Epithelial cell of proximal tubule (primary cell): Measurements from ENCODE around the gene TFG. TPM values are rescaled to one million over a fixed set of nuclear protein-coding genes. Genes with fewer than 3 reads are reported as not detected.

ENCODE experiments used
- DNase-seq: peaks from one replicate; pipeline ENCODE4 v3.0.0-alpha.2; 2011; ENCODE audit warnings: low read depth
- H3K4me3 ChIP-seq: 2 replicates; pipeline ENCODE4 v1.5.1; 2011; ENCODE audit warnings: low read depth, mild to moderate bottlenecking, low read length
- total RNA-seq: library from RNA; depleted of rRNA; stranded (reverse); fragments of >200 nt; gene quantifications from 2 replicates; pipeline ENCODE4 v1.2.3, GENCODE V29; 2015
- TF ChIP-seq, protein P1 (sequence below): conservative IDR thresholded peaks from 2 replicates; pipeline ENCODE4 v1.5.1; 2012; ENCODE audit warnings: low read depth, mild to moderate bottlenecking, low read length

The TFG gene
- total RNA-seq, 1 donor from 2014 or later = 125 TPM

DNA sequence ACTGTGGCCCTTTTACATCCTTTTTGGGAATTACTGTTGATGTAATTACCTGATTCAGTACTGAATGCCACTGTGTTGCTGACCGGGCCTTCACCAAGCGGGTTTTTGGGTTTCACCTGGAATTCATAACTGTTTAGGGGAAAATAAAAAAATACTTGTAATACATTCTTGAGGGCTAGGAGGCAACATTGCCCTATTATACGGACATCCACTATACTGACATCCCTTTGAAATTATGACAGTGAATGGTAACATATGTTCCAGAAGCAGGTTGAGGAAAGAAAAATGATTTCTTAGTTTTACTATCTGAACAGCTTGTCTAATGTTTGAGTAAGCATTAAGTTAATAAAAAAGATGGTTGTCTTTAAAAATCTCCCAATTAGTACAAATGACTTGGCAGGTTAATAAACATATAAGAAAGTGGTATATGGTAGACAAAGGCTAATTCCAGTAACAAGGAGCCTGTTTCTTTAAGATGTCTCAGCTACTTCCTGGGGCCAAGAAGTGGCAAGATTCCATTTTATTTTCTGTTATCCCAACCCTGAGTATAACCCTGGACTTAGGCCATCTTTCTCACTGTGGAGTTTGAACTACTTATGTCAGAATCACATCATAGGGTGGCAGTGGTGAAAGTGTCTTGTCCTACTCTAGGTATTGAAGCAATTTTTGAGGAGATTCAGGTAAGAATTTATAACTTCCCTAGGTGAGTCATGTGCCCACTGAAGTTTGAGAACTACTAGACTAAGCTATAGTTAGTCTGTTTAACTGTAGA, 45.5 kb downstream of the TFG start:
- no peak overlapping the region for H3K4me3 ChIP-seq
- no peak for DNase-seq
- TF ChIP-seq, protein P1, sequence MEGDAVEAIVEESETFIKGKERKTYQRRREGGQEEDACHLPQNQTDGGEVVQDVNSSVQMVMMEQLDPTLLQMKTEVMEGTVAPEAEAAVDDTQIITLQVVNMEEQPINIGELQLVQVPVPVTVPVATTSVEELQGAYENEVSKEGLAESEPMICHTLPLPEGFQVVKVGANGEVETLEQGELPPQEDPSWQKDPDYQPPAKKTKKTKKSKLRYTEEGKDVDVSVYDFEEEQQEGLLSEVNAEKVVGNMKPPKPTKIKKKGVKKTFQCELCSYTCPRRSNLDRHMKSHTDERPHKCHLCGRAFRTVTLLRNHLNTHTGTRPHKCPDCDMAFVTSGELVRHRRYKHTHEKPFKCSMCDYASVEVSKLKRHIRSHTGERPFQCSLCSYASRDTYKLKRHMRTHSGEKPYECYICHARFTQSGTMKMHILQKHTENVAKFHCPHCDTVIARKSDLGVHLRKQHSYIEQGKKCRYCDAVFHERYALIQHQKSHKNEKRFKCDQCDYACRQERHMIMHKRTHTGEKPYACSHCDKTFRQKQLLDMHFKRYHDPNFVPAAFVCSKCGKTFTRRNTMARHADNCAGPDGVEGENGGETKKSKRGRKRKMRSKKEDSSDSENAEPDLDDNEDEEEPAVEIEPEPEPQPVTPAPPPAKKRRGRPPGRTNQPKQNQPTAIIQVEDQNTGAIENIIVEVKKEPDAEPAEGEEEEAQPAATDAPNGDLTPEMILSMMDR = no peak

DNA sequence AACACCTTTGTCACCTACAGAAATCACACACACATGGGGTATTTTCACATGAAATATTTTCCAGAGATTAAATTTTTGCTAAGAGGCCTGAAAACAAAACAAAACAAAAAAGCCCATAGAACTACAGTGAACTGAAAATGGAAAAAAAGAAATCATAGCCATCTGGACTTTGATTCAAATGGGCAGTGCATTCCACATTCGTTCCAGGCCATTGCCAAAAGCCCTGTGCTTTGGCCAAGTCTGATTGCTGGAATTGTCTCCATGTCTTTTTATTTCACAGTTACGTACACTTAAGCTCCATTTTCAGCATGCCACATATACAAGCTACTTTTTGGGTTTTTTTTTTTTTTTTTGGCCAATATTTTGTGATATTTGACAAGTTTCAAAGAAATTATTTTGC, 47.1 kb downstream of the TFG start:
- no peak for DNase-seq
- no peak overlapping the region for H3K4me3 ChIP-seq
- TF ChIP-seq, protein P1 = no peak

- H3K4me3 ChIP-seq = no peak overlapping the region
- DNase-seq = no peak
- TF ChIP-seq, protein P1 = no peak
Measured at GRCh38 chr3:100759159-100759558, 49.9 kb downstream of the TFG start.

DNA sequence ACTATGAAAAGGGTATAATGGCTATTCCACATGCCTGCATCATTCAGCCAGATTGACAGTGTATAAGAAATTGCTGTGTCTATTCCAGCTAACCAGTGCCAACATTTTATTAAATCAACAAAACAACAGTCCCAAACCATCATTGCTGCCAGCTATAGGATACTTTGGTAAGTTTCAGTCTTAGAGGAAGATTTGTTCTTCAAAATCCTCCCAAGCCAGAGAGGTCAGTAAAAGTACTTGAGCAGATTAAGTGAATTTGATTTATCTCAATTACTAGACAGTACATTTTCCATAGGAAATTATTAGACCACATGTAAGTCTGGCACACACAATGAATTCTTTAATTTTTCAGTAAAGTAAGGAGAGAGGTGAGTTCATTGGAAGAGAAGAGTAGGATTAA, 50.7 kb downstream of the TFG start:
- TF ChIP-seq, protein P1 = no peak
- no peak for DNase-seq
- no peak overlapping the region for H3K4me3 ChIP-seq

DNA sequence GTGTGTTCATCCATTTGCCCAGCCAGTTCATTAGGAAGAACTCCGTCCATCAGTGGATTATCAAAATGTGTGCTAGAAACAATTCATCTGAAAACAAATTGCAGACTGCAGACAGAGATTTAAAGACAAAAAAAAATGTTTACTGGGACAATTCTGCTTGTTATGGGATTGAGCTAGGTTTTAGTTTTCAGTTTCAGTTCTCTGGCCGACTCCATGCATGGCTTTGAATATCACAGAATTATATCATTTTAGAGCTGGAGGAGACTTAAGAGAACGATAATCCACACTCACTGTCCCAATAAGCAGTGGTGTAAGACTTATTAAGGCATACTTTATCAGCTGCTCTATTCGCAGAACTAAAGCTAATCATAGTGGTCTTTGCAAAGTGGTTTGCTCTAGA, 51.1 kb downstream of the TFG start:
- no peak for DNase-seq
- TF ChIP-seq, protein P1 = no peak
- H3K4me3 ChIP-seq = no peak overlapping the region

- DNase-seq = no peak
- TF ChIP-seq, protein P1 = peak; percentile 47
- no peak overlapping the region for H3K4me3 ChIP-seq
Measured at GRCh38 chr3:100761211-100761942, 52.1 kb downstream of the TFG start.
